Measurements from ENCODE around the gene EIF5. TPM values are rescaled to one million over a fixed set of nuclear protein-coding genes. Genes with fewer than 3 reads are reported as not detected.

EIF5 gene
- total RNA-seq, 1 experiment from 2014 or later, result 356 TPM

- H3K56ac ChIP-seq (ENCODE audit: insufficient read length, low read depth, low read length), result no peak overlapping the region
- WGBS (ENCODE audit: extremely low coverage, insufficient read length, low lambda C conversion rate), result no CpG with 5 or more reads among the region's 11 CpGs
- H3K4me3 Mint-ChIP-seq, result no peak overlapping the region
These were observed 18.1 kb upstream of the EIF5 start for GRCh38 chr14:103315941-103316340.

More at GRCh38 chr14:103315941-103316340, 18.1 kb upstream of the EIF5 start:
- H3K27ac Mint-ChIP-seq, result peak overlapping the region in 1 of 3 experiments; percentile 68; a peak in 2 of 7 replicates
- H2BK120ac ChIP-seq (ENCODE audit: low read depth, low read length, poor library complexity, severe bottlenecking), result no peak overlapping the region
- no peak overlapping the region for H3K4me2 ChIP-seq (ENCODE audit: insufficient read depth, insufficient read length, low read length)
- no peak overlapping the region for H2BK20ac ChIP-seq (ENCODE audit: low read depth, low read length, poor library complexity, severe bottlenecking)
- no peaks in the 10 kb centered on the region for H3K9me3 ChIP-seq (ENCODE audit: control insufficient read depth, low read depth, low read length)
- H2AK5ac ChIP-seq (ENCODE audit: insufficient read length, low read length), result no peak overlapping the region
- no peak overlapping the region for H3K9ac ChIP-seq (ENCODE audit: extremely low read depth, insufficient read length, low read length)
- H3K79me1 ChIP-seq (ENCODE audit: insufficient read depth, low read depth, low read length, poor library complexity, severe bottlenecking), result no peaks in the 10 kb centered on the region
- H4K5ac ChIP-seq (ENCODE audit: insufficient read length, low read depth, low read length), result no peak overlapping the region
- no peak overlapping the region for H3K18ac ChIP-seq (ENCODE audit: insufficient read length, low read depth, low read length)
- H3K27me3 ChIP-seq (ENCODE audit: insufficient read depth, low read length), result no peaks in the 10 kb centered on the region
- no peak overlapping the region for H2BK15ac ChIP-seq (ENCODE audit: low read depth, low read length)
- H2BK5ac ChIP-seq (ENCODE audit: insufficient read length, low read length), result no peak overlapping the region
- H3K27me3 Mint-ChIP-seq (ENCODE audit: low read depth), result no peaks in the 10 kb centered on the region; the same call in 1 of the 2 replicates
- no peaks in the 10 kb centered on the region for H3K79me2 ChIP-seq (ENCODE audit: insufficient read depth, low read length)
- no peaks in the 10 kb centered on the region for H4K20me1 ChIP-seq (ENCODE audit: control insufficient read depth, insufficient read depth, insufficient read length)
- no peak for TF ChIP-seq CTCF (conservative IDR thresholded peaks at IDR 0.05)
- no peak overlapping the region for H3T11ph ChIP-seq (ENCODE audit: low read length)
- peaks cover 27 to 34% of the 10 kb centered on the region in 2 experiments for H3K4me1 Mint-ChIP-seq
- no peak overlapping the region for H4K8ac ChIP-seq (replicated peaks; ENCODE audit: insufficient read length, low read depth, low read length)
- no peaks in the 10 kb centered on the region for H3K23me2 ChIP-seq (ENCODE audit: insufficient read length, low read depth, low read length, poor library complexity, severe bottlenecking)
- no peak overlapping the region for H4K91ac ChIP-seq (ENCODE audit: insufficient read length, low read depth, low read length)
- H2AFZ ChIP-seq (ENCODE audit: low read length), result no peak overlapping the region
- no peak overlapping the region for H2BK12ac ChIP-seq (ENCODE audit: insufficient read length, low read depth, low read length)
- no peak overlapping the region for H3K14ac ChIP-seq (ENCODE audit: insufficient read depth, low read length)
- H3K27ac ChIP-seq (ENCODE audit: insufficient read length, low read depth, low read length), result no peak overlapping the region
- H3K4ac ChIP-seq (ENCODE audit: low read depth, low read length), result no peak overlapping the region
- no peak overlapping the region for H3K23ac ChIP-seq (ENCODE audit: insufficient read length, low read depth, low read length)
- no peaks in the 10 kb centered on the region for H3K9me3 Mint-ChIP-seq
- H3K36me3 Mint-ChIP-seq (ENCODE audit: insufficient read depth in 1 of 3, low read depth in 3 of 3), result no peaks in the 10 kb centered on the region
- peaks cover 7% of the 10 kb centered on the region for H3K4me1 ChIP-seq (ENCODE audit: insufficient read depth, low read length)
- no peak for DNase-seq

Measured in H9 (cell line).